H1 (cell line): ENCODE results near the gene DOCK1. TPM values are rescaled to one million over a fixed set of nuclear protein-coding genes. Genes with fewer than 3 reads are reported as not detected.

ENCODE experiments used
- CTCF ChIA-PET: fragments of 300-600 bp; sonication (Branson Sonifier 250); formaldehyde crosslinking; loops from one replicate; lab custom pipeline; 2021; ENCODE audit not compliant: partially characterized antibody; lab: Charles Lee
- POLR2A ChIA-PET: fragments of 300-600 bp; sonication (Branson Sonifier 250); formaldehyde crosslinking; loops from one replicate; lab custom pipeline; 2021; ENCODE audit warnings: inconsistent platforms; ENCODE audit not compliant: partially characterized antibody; lab: Charles Lee
- DNase-seq, 2 experiments: peaks; one replicate each; pipeline versions ENCODE4 v3.0.0 to v3.0.0-alpha.2; 2010 to 2022; ENCODE audit warnings: low spot score in 2 of 2, low read depth in 1 of 2, mixed read lengths in 1 of 2
- FAIRE-seq: peaks from 2 replicates; lab custom pipeline; 2011; peaks lifted over from hg19 to GRCh38; lab: Jason Lieb, UNC
- H2AFZ ChIP-seq: 2 replicates; pipeline ENCODE4 v1.8.1; 2012; ENCODE audit warnings: low read length, inconsistent platforms
- H2AK5ac ChIP-seq: 2 replicates; pipeline ENCODE4 v1.6.1; 2013; ENCODE audit warnings: low read depth, low read length
- H2BK120ac ChIP-seq: replicated peaks from 2 replicates; pipeline ENCODE3; 2013; ENCODE audit warnings: low read depth, low read length, inconsistent platforms
- H2BK12ac ChIP-seq: 2 replicates; pipeline ENCODE4 v1.6.1; 2013; ENCODE audit warnings: low read depth, low read length
- H2BK15ac ChIP-seq: 2 replicates; pipeline ENCODE4 v1.6.1; 2013; ENCODE audit warnings: low read length
- H2BK20ac ChIP-seq: 2 replicates; pipeline ENCODE4 v1.6.1; 2013; ENCODE audit warnings: low read length
- H2BK5ac ChIP-seq: 2 replicates; pipeline ENCODE4 v1.6.1; 2013; ENCODE audit warnings: low read depth, low read length
- H3K14ac ChIP-seq: 2 replicates; pipeline ENCODE4 v1.6.1; 2013; ENCODE audit warnings: inconsistent platforms; ENCODE audit not compliant: insufficient read length
- H3K18ac ChIP-seq: 2 replicates; pipeline ENCODE4 v1.6.1; 2013; ENCODE audit warnings: low read length; ENCODE audit errors: extremely low read depth
- H3K23ac ChIP-seq: 2 replicates; pipeline ENCODE4 v1.6.1; 2013; ENCODE audit warnings: inconsistent platforms; ENCODE audit not compliant: insufficient read length
- H3K23me2 ChIP-seq: 2 replicates; pipeline ENCODE4 v1.6.1; 2013; ENCODE audit warnings: low read depth, low read length
- H3K27ac ChIP-seq: 2 replicates; pipeline ENCODE4 v1.6.1; 2011; ENCODE audit warnings: low read depth, low read length, inconsistent platforms
- H3K27me3 ChIP-seq, 4 experiments: replicated peaks in 1 of 4; 1 replicate in 1 of 4; 2 replicates in 3 of 4; pipeline versions ENCODE4 v1.6.1 to v1.8.1; 2011 to 2013; ENCODE audit warnings: low read length in 3 of 4, mild to moderate bottlenecking in 3 of 4, inconsistent platforms in 2 of 4, mixed read lengths in 2 of 4, moderate library complexity in 1 of 4; ENCODE audit not compliant: control insufficient read depth in 3 of 4, insufficient read depth in 3 of 4; ENCODE audit errors: extremely low read depth in 1 of 4
- H3K36me3 ChIP-seq, 4 experiments: 2 replicates each; pipeline versions ENCODE4 v1.6.1 to v1.8.1; 2011 to 2013; ENCODE audit warnings: mild to moderate bottlenecking in 4 of 4, low read length in 3 of 4, moderate library complexity in 2 of 4, control low read depth in 1 of 4, inconsistent platforms in 1 of 4; ENCODE audit not compliant: insufficient read depth in 4 of 4, control insufficient read depth in 2 of 4
- H3K4ac ChIP-seq: replicated peaks from 2 replicates; pipeline ENCODE3; 2013; ENCODE audit warnings: low read length, low read depth, mixed read lengths, inconsistent platforms; ENCODE audit not compliant: insufficient read length
- H3K4me1 ChIP-seq, 4 experiments: replicated peaks in 1 of 4; 1 replicate in 1 of 4; 2 replicates in 3 of 4; pipeline versions ENCODE4 v1.6.1 to v1.8.1; 2011 to 2013; ENCODE audit warnings: low read length in 3 of 4, inconsistent platforms in 2 of 4, mixed read lengths in 1 of 4; ENCODE audit not compliant: insufficient read depth in 4 of 4, control insufficient read depth in 3 of 4
- H3K4me2 ChIP-seq, 2 experiments: 2 replicates each; pipeline versions ENCODE4 v1.6.1 to v1.8.1; 2011 to 2013; ENCODE audit warnings: low read depth in 2 of 2, low read length in 2 of 2, control low read depth in 1 of 2, inconsistent platforms in 1 of 2, mild to moderate bottlenecking in 1 of 2; ENCODE audit not compliant: insufficient read depth in 1 of 2
- H3K4me3 ChIP-seq, 4 experiments: fragments of 200-600, 300-600 bp in 1 of 4; sonication (generic), shearing (Covaris generic), sonication (Bioruptor Twin) in 1 of 4; 2 replicates each; pipeline versions ENCODE4 v1.5.1 to v1.8.1; 2011 to 2016; ENCODE audit warnings: low read length in 4 of 4, low read depth in 3 of 4, control low read depth in 2 of 4, inconsistent platforms in 2 of 4, mild to moderate bottlenecking in 2 of 4, mixed read lengths in 1 of 4, moderate library complexity in 1 of 4; ENCODE audit not compliant: insufficient read depth in 2 of 4; ENCODE audit errors: extremely low read depth in 1 of 4
- H3K56ac ChIP-seq: replicated peaks from 2 replicates; pipeline ENCODE3; 2013; ENCODE audit warnings: low read depth, mild to moderate bottlenecking, mixed read lengths, low read length, inconsistent platforms; ENCODE audit not compliant: insufficient read length
- H3K79me1 ChIP-seq: 2 replicates; pipeline ENCODE4 v1.6.1; 2013; ENCODE audit warnings: low read depth, low read length, control low read depth
- H3K79me2 ChIP-seq, 2 experiments: 2 replicates each; pipeline versions ENCODE4 v1.6.1 to v1.8.1; 2012 to 2013; ENCODE audit warnings: low read length in 2 of 2, mild to moderate bottlenecking in 2 of 2, inconsistent platforms in 1 of 2; ENCODE audit not compliant: insufficient read depth in 2 of 2, control insufficient read depth in 1 of 2
- H3K9ac ChIP-seq, 4 experiments: replicated peaks in 1 of 4; 1 replicate in 1 of 4; 2 replicates in 3 of 4; pipeline versions ENCODE4 v1.6.1 to v1.8.1; 2011 to 2013; ENCODE audit warnings: low read depth in 3 of 4, low read length in 3 of 4, control low read depth in 2 of 4, mild to moderate bottlenecking in 2 of 4, moderate library complexity in 2 of 4, inconsistent platforms in 1 of 4; ENCODE audit errors: extremely low read depth in 1 of 4
- H3K9me3 ChIP-seq, 2 experiments: 2 replicates each; pipeline versions ENCODE4 v1.6.1 to v1.8.1; 2012 to 2013; ENCODE audit warnings: mild to moderate bottlenecking in 2 of 2, moderate library complexity in 2 of 2, control low read depth in 1 of 2, inconsistent platforms in 1 of 2, low read depth in 1 of 2, low read length in 1 of 2, mixed read lengths in 1 of 2; ENCODE audit not compliant: insufficient read depth in 2 of 2
- H4K20me1 ChIP-seq, 2 experiments: replicated peaks in 1 of 2; 2 replicates each; pipeline versions ENCODE3 to v1.8.1; 2011 to 2013; ENCODE audit warnings: inconsistent platforms in 2 of 2, low read length in 2 of 2, mild to moderate bottlenecking in 1 of 2; ENCODE audit not compliant: insufficient read depth in 2 of 2, control insufficient read depth in 1 of 2
- H4K5ac ChIP-seq: 2 replicates; pipeline ENCODE4 v1.6.1; 2013; ENCODE audit warnings: low read length, low read depth, mixed read lengths, inconsistent platforms; ENCODE audit not compliant: insufficient read length
- H4K8ac ChIP-seq: 2 replicates; pipeline ENCODE4 v1.8.0; 2013; ENCODE audit warnings: mild to moderate bottlenecking, moderate library complexity, low read length, inconsistent platforms; ENCODE audit not compliant: insufficient read depth; ENCODE audit errors: extremely low read depth
- H4K91ac ChIP-seq: replicated peaks from 2 replicates; pipeline ENCODE3; 2013; ENCODE audit warnings: low read length, mixed read lengths, inconsistent platforms; ENCODE audit not compliant: insufficient read length
- BRCA1 ChIP-seq: IDR thresholded peaks from 2 replicates; pipeline ENCODE4 v1.6.1; 2012; ENCODE audit warnings: low read depth, low read length, improper control_type of control experiment
- CEBPB ChIP-seq: IDR thresholded peaks from 2 replicates; pipeline ENCODE4 v1.6.1; 2012; ENCODE audit warnings: low read depth, low read length
- CREB1 ChIP-seq: IDR thresholded peaks from 2 replicates; pipeline ENCODE4 v1.6.1; 2012; ENCODE audit warnings: inconsistent platforms
- GTF2F1 ChIP-seq: IDR thresholded peaks from 2 replicates; pipeline ENCODE4 v1.6.1; 2012; ENCODE audit warnings: low read depth, low read length, improper control_type of control experiment, borderline replicate concordance
- HDAC2 ChIP-seq, 2 experiments: fragments of 300-600 bp in 1 of 2; sonication (generic) in 1 of 2; IDR thresholded peaks; 2 replicates each; pipeline ENCODE4 v1.6.1; 2011 to 2012; ENCODE audit warnings: low read depth in 2 of 2, low read length in 2 of 2, mild to moderate bottlenecking in 2 of 2, moderate library complexity in 2 of 2, borderline replicate concordance in 1 of 2, inconsistent platforms in 1 of 2
- JUND ChIP-seq: IDR thresholded peaks from 2 replicates; pipeline ENCODE4 v1.6.1; 2011; ENCODE audit warnings: mild to moderate bottlenecking, improper control_type of control experiment, low read length
- KDM1A ChIP-seq: fragments of 200-600, 300-600 bp; sonication (generic); IDR thresholded peaks from 2 replicates; pipeline ENCODE4 v1.7.1; 2016; ENCODE audit warnings: mild to moderate bottlenecking, low read length, borderline replicate concordance
- NRF1 ChIP-seq: IDR thresholded peaks from 2 replicates; pipeline ENCODE4 v1.6.1; 2011; ENCODE audit warnings: mild to moderate bottlenecking, low read depth, low read length, improper control_type of control experiment
- SIN3A ChIP-seq, 2 experiments: IDR thresholded peaks in 1 of 2; conservative IDR thresholded peaks in 1 of 2; 2 replicates each; pipeline ENCODE4 v1.6.1; 2011 to 2012; ENCODE audit warnings: low read length in 2 of 2, improper control_type of control experiment in 1 of 2, low read depth in 1 of 2, mild to moderate bottlenecking in 1 of 2
- SP1 ChIP-seq: IDR thresholded peaks from 2 replicates; pipeline ENCODE4 v1.6.1; 2011; ENCODE audit warnings: low read depth, low read length
- SP2 ChIP-seq: IDR thresholded peaks from 2 replicates; pipeline ENCODE4 v1.6.1; 2012; ENCODE audit warnings: mild to moderate bottlenecking, low read length, inconsistent platforms
- SRF ChIP-seq: IDR thresholded peaks from 2 replicates; pipeline ENCODE4 v1.6.1; 2011; ENCODE audit warnings: mild to moderate bottlenecking, low read depth, low read length, moderate library complexity
- TBP ChIP-seq: IDR thresholded peaks from 2 replicates; pipeline ENCODE4 v1.6.1; 2011; ENCODE audit warnings: low read depth, low read length, improper control_type of control experiment
- WGBS, 2 experiments: shearing (Covaris generic) in 1 of 2; methylation state at CpG; one replicate each; pipeline versions ENCODE4 v1.1.6 to v1.1.7; 2013 to 2015; ENCODE audit warnings: low lambda C conversion rate in 2 of 2, mixed read lengths in 2 of 2, inconsistent platforms in 1 of 2, low coverage in 1 of 2, missing lambda C conversion rate in 1 of 2; ENCODE audit not compliant: insufficient replicate concordance in 2 of 2, insufficient coverage in 1 of 2, insufficient read length in 1 of 2; ENCODE audit errors: extremely low coverage in 1 of 2, missing lambda C conversion rate in 1 of 2; 5-methylcytosine and 5-hydroxymethylcytosine counted together
- polyA plus RNA-seq, 7 experiments: library from polyadenylated mRNA; depleted of rRNA in 3 of 7; stranded (reverse) in 5 of 7; unstranded in 2 of 7; fragments of >200 nt in 5 of 7; fragments of 200-250 nt in 2 of 7; gene quantifications; 1 replicate in 5 of 7; 2 replicates in 1 of 7; 4 replicates in 1 of 7; pipeline versions ENCODE4 v1.2.1 to v1.2.3, GENCODE V29; 2011 to 2013; ENCODE audit warnings: missing spikeins in 2 of 7, mixed read lengths in 2 of 7
- total RNA-seq: library from RNA; stranded (reverse); fragmentation: NEBNext Ultra II Directional; extraction: Animal tissue kit (Norgen Biotek cat#: 25700); gene quantifications from 2 replicates; pipeline ENCODE4 v1.2.1, GENCODE V29; 2021

Gene DOCK1
- total and polyA plus RNA-seq, 2 of the 8 experiments (the other 6 are each of a cell fraction or from before 2014, with no cell fraction given) = 11.6 to 53.0 TPM

DNA sequence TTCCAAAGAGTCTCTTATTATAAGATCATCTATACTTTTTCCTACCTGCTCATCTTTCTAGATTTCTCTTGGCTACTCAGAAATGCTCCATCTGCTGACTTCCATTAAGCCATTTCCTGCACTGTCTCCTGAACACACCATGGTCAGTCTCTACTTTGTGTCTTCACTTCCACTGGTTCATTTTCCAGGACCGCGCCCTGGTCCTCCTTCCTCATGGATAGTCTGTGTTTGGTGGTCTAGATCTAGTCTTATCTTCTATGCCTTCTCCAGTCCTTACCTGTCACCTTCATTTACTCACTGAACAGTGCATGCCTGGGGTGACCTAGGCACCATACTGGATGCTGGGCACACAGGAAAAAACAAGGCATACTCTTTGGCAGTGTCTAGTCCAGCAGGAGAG is 279.4 kb downstream of the DOCK1 start:
- H2AFZ ChIP-seq = no peak overlapping the region
- no peaks in the 10 kb centered on the region for H3K79me1 ChIP-seq
- H4K20me1 ChIP-seq = peaks cover 0 to 2% of the 10 kb centered on the region in 2 experiments
- H3K56ac ChIP-seq = no peak overlapping the region
- H3K4ac ChIP-seq = no peak overlapping the region
- no peak overlapping the region for H2BK15ac ChIP-seq
- no peak overlapping the region for H4K8ac ChIP-seq
- ChIA-PET POLR2A (no interaction called here), CTCF (no interaction called here)
- H2BK12ac ChIP-seq = no peak overlapping the region
- H3K23me2 ChIP-seq = no peaks in the 10 kb centered on the region
- H3K4me2 ChIP-seq = no peak overlapping the region
- no peaks in the 10 kb centered on the region for H3K4me1 ChIP-seq
- H2BK20ac ChIP-seq = no peak overlapping the region
- FAIRE-seq = no peak
- H2BK120ac ChIP-seq = no peak overlapping the region
- H3K79me2 ChIP-seq = no peaks in the 10 kb centered on the region
- H3K23ac ChIP-seq = no peak overlapping the region
- no peak overlapping the region for H4K91ac ChIP-seq
- no peak overlapping the region for H3K4me3 ChIP-seq
- H3K9ac ChIP-seq = no peak overlapping the region
- no peak overlapping the region for H2AK5ac ChIP-seq
- no peaks in the 10 kb centered on the region for H3K9me3 ChIP-seq
- H4K5ac ChIP-seq = no peak overlapping the region
- no peak for DNase-seq
- 100% methylated on average over 2 of the region's 2 CpGs; no CpG with 5 or more reads in 1 of the 2 experiments for WGBS, 2 experiments
- 0 out of 8 replicates have a peak, but pooled peaks cover 0 to 2% (median 0%) of the 10 kb centered on the region in 4 experiments for H3K36me3 ChIP-seq
- no peak overlapping the region for H3K27ac ChIP-seq
- H3K27me3 ChIP-seq = no peaks in the 10 kb centered on the region
- H3K14ac ChIP-seq = no peak overlapping the region
- H2BK5ac ChIP-seq = no peak overlapping the region
- H3K18ac ChIP-seq = no peak overlapping the region
- TF ChIP-seq CREB1 = no peak
- TF ChIP-seq NRF1 = no peak
- no peak for TF ChIP-seq KDM1A
- no peak for TF ChIP-seq SIN3A (conservative IDR thresholded peaks at IDR 0.05 in 1 of 2, IDR thresholded peaks at IDR 0.05 in 1 of 2; ENCODE audit: low read depth in 1 of 2, low read length in 2 of 2)
- no peak for TF ChIP-seq BRCA1
- TF ChIP-seq SP1 = no peak
- TF ChIP-seq TBP = no peak
- TF ChIP-seq HDAC2 (IDR thresholded peaks at IDR 0.05; ENCODE audit: borderline replicate concordance in 1 of 2, low read depth in 2 of 2, low read length in 2 of 2) = no peak
- no peak for TF ChIP-seq SRF
- TF ChIP-seq SP2 = no peak
- no peak for TF ChIP-seq GTF2F1
- no peak for TF ChIP-seq CEBPB
- TF ChIP-seq JUND = no peak
